GM21526 (cell line): ENCODE data around the gene IGLL1.
"Not testable (repeated sequence)": the region's sequence is repeated elsewhere in the genome, so short reads cannot be mapped to it uniquely, and the experiment has no call there.

Source experiments
- ATAC-seq: cut with Tn5 transposase; IDR thresholded peaks from one replicate; pipeline ENCODE4 v1.9.1; 2021; ENCODE audit warnings: moderate library complexity; ENCODE audit not compliant: unreplicated experiment, low FRiP score

Gene IGLL1

GRCh38 chr22:23591846-23592245 lies 11.8 kb upstream of the IGLL1 start:
- no peak for ATAC-seq

- no peak for ATAC-seq
Observed at GRCh38 chr22:23591201-23591791, 11.2 kb upstream of the IGLL1 start.

DNA sequence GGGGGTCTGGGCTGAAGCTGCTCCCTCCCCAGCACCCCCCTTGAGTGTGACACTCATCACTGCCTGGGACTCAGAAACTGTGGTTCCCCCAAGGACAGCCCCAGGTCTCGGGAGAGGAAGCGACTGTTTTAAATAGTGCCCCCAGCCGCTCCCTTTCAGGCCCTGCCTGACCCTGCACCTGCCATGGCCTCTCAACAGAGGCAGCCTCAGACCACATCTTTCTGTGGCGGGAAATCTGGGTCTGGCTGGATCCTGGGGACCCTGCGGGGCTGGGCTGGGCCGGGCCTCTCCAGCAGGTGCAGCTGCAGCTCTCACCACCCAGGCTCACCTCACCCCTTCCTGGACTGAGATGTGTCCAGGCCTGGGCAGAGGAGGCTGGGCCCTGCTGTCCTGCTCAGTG lies 3.7 kb upstream of the IGLL1 start:
- no peak for ATAC-seq

DNA sequence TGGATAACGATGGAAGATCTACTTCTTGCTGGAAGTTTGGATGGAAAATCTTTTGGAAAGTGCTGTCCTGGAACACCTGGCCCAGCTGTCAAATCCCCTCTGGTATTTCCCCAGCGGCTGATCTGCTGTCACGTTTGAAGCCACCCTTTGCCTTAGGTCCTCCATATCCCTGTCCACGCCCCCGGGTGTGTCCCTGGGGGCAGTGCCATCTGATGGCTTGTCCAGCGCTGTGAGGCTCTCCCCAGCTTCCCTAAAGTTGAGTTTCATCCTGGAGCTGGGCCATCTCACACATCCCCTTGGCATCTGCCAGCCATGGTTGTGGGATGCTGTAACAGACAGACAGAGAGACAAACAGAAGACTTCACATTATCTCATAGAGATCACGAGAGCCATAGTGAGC lies 3.1 kb upstream of the IGLL1 start:
- no peak for ATAC-seq

DNA sequence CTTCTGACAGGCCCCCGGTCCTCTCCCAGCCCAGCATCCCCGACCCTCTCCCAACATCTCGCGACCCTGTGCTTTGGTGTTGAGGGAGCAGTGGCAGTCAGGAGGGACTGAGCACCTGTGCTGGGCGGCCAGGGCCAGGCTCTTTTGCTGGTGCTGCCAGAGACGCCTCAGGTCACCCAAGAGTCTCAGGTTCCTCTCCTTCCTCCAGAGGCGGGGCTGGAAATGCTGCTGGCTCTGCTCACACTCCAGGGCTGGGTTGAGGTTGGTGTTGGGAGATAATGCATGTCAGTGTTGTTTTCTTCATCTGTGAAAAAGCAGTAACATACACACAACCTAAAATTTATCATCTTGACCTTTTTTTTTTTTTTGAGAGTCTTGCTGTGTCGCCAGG lies 1.2 kb upstream of the IGLL1 start:
- no peak for ATAC-seq

GRCh38 chr22:23580576-23581259 lies 628 bp upstream of the IGLL1 start:
- no peak for ATAC-seq

DNA sequence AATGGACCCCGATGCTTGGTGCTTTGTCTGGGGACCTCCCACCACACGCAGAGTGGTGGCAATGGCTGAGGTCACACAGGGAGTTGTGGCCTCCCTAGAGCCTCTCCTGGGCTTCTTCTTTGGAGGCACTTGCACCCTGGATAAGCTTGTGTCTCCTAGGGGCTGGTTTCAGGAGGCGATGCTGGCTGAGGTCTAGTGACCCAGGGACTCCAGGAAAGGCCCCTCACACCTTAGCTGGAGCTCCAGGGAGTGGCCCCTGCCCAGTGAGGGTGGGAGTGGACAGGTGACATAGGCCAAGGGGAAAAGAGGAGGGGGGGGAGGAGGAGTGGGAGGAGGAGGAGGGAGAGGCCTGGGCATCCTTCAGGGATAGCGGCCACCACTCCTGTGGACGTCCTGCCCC lies 810 bp downstream of the IGLL1 start:
- ATAC-seq = no peak

DNA sequence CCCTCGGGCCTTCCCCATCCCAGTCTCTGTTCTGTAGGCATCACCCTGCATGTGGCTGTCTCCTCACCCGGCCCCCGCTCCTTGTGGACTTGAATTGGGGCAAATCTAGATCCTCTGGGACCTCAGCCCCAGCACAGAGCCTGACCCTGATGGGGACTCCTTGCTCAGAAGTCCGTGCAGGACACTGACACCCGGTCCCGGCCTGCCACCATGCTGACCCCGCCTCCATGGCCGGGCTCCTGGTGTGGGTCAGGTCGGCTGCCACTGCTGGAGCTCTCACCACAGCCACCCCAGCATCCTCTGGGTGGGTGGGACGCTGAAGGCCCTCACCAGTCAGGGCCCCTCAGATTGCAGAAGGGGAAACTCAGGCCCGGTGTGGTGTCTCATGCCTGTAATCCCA lies 1.8 kb downstream of the IGLL1 start:
- ATAC-seq = no peak

- no peak for ATAC-seq
Observed at GRCh38 chr22:23576681-23577080, 3.4 kb downstream of the IGLL1 start.

DNA sequence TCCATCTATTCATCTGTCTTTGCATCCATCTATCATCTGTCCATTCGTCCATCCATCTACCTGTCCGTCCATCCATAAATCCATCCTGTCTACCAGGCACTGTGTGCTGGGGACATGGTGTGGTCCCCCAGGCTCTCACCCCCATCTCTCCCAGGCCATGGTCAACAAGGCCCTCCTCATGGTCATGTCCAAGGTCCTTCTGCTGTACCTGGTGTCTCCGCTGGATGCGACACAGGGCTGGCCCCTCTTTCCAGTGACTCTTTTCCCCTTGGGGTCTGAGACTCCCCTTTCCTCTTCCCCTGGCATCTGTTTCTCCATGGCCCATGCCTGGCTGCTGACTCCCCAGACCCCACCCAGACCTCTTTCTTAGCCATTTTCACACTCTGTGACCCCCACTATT lies 4.5 kb downstream of the IGLL1 start:
- ATAC-seq = no peak

DNA sequence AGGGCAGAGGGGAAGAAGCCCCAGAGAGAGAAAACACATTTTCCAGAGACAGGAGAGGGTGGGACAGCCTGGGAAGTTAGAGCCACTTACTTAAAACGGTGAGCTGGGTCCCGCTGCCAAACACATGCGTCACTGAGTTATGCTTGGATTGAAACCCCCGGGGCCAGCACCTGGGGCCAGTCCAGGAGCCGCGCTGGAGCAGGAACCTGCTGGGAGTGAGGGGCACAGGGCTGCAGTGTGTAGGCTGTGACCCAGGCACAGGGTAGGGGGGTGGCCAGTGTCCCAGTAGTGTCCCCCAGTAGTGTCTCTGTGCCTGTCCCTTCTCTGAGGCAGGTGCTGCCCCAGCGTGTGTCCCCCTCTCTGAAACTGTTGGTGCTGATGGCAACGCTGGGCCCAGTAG lies 5.2 kb downstream of the IGLL1 start:
- no peak for ATAC-seq

GRCh38 chr22:23574371-23574811 lies 5.7 kb downstream of the IGLL1 start:
- ATAC-seq = no peak

DNA sequence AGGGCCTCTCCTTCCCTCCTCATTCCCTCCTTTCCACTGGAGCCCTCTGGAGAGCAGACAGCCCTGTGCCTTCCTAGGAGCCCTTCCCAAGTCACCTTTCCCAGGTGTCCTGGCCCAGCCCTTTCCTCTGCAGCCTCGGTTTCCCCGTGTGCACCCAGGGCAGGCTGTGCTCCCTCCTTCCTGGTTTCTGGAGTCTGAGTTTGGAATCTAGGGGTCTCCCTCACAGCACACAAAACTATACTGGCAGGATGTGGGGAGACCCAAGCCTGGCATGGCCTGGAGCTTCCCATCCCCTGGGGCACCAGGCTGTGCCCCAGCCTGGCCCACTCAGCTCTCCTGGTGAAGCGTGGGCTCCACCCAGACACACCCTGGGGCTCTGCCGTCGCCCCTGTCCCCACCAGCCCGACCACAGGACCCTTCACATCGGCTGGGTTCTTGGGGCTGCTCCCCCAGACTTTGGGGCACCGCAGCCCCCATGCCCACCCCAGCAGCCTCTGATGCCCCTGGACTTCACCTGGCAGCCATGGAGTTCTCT lies 6.3 kb downstream of the IGLL1 start:
- not testable (repeated sequence) for ATAC-seq

GRCh38 chr22:23573106-23573505 lies 7.0 kb downstream of the IGLL1 start:
- not testable (repeated sequence) for ATAC-seq

DNA sequence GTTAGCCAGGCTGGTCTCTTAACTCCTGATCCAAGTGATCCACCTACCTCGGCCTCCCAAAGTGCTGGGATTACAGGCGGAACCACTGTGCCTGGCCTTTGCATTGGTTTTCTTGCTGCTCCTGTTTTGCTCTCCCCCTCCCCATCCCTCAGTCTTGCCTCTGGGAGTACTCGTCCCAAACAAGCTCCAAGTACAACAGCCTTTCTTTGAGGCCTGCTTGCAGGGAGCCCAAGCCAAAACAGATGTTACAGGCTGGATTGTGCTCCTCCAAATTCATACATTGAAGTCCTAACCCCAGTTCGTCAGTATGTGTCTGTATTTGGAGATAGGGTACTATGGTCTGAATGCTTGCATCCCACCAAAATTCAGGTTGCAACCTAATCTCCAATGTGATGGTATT lies 8.6 kb downstream of the IGLL1 start:
- ATAC-seq = no peak

DNA sequence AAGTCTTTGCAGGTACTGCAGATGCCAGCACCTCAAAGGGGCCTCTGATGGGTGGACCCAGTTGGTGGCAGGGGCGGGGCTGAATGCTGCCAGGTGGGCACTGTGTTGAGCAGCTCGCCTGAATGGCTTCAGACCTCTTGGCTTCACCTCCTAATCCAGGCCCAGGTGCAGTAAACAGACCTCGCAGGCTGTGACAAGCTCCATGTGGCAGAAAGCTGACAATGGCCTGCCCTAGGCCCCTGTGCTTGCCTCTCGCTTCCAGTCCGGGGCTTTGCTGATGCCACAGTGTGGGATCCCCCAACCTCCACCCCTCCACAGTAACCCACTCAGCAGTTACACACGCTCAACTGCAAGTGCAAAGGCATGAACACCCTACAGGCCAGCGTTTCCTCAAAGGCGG lies 9.4 kb downstream of the IGLL1 start:
- ATAC-seq = no peak

DNA sequence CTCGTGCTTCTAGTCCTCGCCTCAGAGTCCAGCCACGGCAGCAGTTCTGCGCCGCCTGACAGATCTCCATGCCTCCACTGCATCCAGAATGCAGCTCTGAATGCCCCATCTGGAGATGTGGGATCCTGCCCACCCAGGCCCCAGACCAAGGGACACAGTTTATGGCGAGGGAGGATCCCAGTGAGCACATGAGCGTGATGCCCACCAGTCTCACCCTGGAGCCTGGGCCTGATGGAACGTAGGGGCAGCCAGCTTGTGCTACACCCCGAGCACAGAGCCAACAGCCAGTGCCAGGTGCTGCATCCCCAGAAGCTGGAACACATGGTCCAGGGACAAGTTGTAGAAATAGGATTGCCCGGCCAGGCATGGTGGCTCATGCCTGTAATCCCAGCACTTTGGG lies 10.4 kb downstream of the IGLL1 start:
- no peak for ATAC-seq

DNA sequence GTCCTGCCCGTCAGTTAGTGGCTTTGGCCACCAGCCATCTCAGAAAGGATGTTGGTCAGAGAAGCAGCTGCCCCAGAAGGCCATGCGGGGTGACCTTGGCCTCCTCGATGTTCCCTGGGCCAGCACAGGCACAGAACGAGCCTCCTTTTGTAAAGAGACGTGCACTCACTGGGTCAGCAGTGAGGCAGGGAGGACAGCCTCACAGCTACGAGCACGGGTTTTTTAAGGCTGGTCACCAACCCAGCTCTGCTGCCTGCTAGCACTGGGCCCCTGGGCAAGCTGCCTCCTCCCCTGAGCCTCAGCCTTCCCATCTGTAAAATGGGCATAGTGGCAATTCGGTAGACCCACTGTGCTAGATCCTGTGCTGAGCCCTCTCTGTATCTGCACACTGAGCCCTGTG lies 10.8 kb downstream of the IGLL1 start:
- ATAC-seq = no peak

GRCh38 chr22:23566705-23567475 lies 13.2 kb downstream of the IGLL1 start:
- no peak for ATAC-seq

DNA sequence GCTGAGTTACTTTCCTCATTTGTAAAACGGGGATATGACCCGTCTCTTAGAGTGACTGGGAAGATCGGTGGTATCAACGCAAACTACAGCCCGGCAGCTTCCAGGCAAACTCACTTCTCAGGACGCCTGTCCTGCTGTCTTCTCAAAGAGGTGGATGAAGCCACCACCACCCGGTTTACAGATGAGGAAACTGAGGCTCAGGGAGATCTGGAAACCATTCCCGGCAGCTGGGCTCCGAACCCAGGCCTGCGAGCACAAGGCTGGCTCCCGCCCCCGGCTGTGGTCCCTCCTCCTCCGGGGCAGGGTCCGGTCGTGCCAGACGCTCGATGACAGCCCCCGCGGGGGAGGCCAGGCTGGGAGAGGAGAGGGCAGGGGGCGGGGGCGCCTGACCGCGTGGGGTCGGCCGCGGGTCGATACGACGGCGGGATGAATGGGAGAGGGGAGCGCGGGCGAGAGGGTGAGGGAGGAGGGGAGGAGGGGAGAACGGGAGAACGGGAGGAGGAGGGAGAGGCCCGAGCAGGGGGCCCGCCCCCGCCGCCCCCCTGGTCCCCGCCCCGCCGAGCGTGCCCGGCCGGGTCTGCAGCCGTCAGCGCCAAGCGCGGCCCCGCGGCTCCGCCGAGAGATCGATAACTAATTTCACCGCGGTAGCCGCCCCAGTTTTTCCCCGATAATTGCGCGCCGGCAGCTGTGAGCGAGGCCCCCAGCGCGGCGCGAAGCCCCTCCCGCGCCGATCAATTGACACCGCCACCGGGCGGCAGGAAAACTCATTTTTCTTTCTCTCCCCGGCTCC lies 14.0 kb downstream of the IGLL1 start:
- ATAC-seq = no peak
